DLD1 (cell line): Measurements from ENCODE around the gene BMP6.

ENCODE experiments used
- in situ Hi-C: cut with HindIII; loops from 2 replicates; pipeline ENCODE4 v1.10.0; 2017; ENCODE audit warnings: low sequenced_read_pairs

BMP6 gene

DNA sequence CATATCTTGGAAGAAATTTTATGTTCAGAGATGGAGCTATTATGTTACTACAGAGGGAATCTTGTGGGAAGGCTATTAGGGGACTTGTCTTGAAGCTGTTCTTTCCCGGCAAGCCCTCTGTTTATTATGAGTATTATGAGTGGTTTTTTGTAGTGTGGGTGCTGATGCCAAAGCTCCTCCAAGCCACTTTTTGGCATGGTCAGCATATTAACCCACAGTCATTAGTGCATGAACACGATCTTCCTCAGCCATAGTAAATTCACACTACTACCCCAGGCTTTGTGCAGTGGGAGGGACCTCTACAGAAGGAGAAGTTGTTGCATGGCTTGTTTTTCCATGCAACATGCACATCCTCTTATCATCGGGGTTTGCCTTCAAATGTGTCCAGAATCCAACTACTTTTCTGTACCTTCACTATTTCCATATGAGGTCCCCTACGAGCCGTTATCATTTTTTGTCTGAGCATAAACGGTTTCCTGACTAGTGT is 6.5 kb upstream of the BMP6 start:
- in situ Hi-C loops: no loop called here

DNA sequence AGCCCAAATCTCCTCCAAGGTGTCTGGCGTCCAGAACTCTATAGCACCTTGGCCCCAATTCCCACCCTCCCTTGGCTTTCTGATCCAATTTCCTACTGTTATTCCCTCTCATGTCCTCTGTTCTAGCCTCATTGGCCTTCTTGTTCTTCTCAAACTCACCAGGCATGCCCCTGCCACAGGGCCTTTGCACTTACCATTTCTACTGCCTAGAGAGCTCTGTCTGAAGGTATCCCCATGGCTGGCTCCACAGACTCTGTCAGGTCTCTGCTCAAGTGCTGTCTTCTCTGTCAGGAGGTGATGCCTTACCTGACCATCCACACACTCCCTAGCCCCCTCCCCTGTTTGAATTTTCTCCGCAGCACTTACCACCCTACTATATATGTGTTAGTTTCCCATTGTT is 5.6 kb upstream of the BMP6 start:
- in situ Hi-C loops: loop anchor here (10.0 kb wide), 1 partner anchor 284 kb away; no protein-coding TSS in a partner anchor

DNA sequence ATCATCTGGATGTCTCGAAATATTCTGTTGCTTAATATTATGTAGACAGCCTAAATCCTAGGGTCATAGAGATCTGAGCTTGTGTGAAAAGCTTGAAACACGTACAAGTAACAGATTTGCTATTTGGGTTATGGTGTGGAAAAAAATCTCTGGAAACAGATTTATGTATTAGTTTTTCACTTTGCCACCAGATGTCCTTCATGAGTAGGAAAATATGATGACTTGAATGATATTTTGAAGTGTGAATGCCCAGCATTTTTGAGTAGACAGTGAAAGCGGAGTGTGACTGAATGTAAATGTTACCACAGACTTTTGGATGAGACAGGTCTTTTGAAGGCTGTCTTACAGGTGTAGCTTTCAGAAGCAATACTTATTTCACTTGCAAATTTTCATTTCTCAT is 4.2 kb upstream of the BMP6 start:
- in situ Hi-C loops: loop anchor here (10.0 kb wide), 1 partner anchor 283 kb away; no protein-coding TSS in a partner anchor

DNA sequence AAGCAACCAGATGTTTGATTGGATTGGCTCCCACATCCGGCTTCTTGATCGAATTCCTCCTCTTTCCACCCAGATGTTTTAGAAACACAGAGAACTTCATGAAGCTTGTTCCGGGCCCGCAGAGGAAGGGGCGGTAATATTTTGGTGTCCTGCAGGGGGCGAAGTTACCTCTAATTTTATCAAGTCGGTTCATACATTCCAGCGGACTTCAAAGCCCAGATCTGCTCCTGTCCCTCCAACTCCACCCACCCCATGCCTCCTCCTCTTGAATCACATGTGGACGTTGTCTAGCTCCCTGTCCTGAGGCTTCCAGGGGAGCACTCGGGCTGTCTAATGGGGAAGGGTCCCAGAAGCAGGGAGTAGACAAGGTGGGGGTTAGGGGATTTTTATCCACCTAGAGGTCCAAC is 2.9 kb upstream of the BMP6 start:
- in situ Hi-C loops: loop anchor here (10.0 kb wide), 1 partner anchor 282 kb away; no protein-coding TSS in a partner anchor

DNA sequence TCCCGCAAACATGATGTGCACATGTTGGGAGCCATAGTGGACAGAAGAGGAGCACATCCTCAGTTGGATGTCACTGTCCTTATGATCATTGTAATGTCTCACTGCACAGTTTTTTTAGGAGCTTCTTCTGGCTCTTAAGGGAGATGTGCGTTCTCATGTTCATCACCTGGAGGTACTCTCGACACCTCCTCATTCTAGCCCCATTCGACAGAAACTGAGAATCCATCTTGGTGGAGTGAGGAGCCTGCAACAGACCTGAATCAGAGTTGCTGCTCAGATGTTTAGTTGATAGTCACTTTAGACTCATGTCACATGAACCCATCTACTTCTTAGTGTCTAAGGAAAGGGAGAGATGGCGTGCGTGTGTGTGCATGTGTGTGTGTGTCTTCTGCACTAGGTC is 2.3 kb upstream of the BMP6 start:
- in situ Hi-C loops: loop anchor here (10.0 kb wide), 1 partner anchor 281 kb away; no protein-coding TSS in a partner anchor

DNA sequence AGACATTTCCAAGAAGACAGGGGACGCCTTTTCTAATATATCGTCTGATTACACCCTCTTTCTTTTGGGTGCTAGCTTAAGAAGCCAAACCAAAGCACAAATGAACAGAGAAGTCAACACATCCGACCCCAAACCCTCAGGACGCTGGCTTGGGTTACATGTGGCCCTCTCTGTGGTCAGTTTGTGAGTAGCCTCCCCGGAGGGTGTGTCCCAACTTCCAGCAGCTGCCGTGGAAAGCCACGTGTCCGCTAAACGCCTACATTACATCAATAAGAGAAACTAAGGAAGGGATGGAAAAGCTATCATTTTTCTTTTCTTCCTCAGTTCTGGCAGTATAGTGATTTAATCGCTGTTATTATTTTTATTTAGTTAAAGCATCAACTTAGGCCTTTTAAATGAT is 487 bp upstream of the BMP6 start:
- in situ Hi-C loops: loop anchor here (10.0 kb wide), 1 partner anchor 279 kb away; no protein-coding TSS in a partner anchor

DNA sequence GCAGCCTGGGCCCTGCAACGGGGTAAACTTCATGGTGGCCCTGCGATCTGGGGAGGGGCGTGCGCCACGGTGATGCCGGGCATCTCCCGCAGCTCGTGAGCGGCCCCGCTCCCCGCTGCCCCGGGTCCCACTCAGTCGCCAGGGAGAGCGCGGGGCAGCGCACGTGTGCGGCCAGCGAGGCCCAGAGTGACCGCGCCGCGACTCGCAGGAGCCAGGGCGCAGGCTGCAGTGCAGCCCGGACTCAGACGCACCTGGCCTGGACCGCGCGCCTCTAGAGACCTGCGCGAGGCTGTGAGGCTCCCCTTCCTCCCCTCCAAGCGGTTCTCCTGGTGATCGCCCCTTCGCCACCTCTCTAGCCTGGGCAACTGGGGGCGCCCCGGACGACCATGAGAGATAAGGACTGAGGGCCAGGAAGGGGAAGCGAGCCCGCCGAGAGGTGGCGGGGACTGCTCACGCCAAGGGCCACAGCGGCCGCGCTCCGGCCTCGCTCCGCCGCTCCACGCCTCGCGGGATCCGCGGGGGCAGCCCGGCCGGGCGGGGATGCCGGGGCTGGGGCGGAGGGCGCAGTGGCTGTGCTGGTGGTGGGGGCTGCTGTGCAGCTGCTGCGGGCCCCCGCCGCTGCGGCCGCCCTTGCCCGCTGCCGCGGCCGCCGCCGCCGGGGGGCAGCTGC is 652 bp downstream of the BMP6 start:
- in situ Hi-C loops: loop anchor here (10.0 kb wide), 1 partner anchor 278 kb away; no protein-coding TSS in a partner anchor

DNA sequence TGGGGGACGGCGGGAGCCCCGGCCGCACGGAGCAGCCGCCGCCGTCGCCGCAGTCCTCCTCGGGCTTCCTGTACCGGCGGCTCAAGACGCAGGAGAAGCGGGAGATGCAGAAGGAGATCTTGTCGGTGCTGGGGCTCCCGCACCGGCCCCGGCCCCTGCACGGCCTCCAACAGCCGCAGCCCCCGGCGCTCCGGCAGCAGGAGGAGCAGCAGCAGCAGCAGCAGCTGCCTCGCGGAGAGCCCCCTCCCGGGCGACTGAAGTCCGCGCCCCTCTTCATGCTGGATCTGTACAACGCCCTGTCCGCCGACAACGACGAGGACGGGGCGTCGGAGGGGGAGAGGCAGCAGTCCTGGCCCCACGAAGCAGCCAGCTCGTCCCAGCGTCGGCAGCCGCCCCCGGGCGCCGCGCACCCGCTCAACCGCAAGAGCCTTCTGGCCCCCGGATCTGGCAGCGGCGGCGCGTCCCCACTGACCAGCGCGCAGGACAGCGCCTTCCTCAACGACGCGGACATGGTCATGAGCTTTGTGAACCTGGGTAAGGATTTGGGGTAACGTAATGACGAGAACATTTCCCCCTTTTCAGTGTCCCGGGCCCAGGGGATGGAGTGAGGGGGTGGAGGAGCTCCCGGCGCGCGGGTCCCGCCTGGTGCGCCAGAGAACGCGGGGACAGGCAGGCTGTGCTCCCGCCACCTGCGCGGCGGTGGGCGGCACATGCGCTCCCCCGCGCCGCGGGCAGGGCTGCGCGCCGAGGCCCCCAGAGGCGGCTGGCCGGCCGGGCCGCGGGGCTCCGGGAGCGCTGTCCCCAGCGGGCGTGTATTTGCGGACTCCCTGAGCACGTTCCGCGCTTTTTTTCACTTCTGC is 1.4 kb downstream of the BMP6 start:
- in situ Hi-C loops: loop anchor here (10.0 kb wide), 1 partner anchor 277 kb away; no protein-coding TSS in a partner anchor

DNA sequence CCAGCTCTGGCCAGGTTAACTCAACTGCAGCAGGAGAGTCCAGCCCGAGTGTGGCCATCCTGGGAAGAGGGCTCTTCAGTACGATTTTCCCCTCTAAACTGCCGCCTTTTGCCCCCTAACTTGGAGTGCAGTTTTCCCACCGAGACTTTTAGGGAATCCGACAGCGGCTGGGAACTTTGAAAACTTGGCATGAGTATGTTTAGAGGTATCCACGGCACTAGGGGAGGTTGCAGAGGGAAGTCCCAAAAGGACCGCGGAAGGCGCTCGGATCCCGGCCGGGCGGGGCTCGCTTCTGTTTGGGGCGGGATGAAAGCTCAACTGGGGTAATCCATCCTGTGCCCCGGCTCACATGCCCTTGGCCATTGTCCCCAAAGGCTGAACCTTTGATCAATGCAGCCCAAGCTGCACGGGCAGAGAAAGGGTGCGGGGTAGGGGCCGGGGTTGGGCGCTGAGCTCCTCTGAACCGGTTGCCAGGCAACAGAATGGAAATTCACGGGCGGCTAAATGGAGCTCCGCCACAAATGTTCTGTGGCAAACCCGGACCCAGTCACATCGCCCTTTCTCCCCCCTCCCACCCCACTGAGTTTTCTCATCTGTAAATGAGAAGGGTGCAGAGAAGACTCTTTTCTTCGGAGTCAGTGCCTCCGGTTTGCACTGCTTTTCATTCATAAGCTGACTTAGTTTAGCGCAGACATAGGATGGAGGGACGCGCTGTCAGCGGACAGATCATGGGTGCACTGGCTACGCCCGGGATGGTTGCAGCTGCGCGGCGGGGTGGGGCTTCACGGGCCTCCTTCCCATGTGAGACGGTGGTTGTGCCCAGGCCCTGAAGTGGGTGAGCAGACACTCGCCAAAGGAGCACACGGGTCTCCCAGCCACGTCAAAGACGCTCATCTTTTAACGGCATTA is 2.3 kb downstream of the BMP6 start:
- in situ Hi-C loops: loop anchor here (10.0 kb wide), 1 partner anchor 277 kb away; no protein-coding TSS in a partner anchor

DNA sequence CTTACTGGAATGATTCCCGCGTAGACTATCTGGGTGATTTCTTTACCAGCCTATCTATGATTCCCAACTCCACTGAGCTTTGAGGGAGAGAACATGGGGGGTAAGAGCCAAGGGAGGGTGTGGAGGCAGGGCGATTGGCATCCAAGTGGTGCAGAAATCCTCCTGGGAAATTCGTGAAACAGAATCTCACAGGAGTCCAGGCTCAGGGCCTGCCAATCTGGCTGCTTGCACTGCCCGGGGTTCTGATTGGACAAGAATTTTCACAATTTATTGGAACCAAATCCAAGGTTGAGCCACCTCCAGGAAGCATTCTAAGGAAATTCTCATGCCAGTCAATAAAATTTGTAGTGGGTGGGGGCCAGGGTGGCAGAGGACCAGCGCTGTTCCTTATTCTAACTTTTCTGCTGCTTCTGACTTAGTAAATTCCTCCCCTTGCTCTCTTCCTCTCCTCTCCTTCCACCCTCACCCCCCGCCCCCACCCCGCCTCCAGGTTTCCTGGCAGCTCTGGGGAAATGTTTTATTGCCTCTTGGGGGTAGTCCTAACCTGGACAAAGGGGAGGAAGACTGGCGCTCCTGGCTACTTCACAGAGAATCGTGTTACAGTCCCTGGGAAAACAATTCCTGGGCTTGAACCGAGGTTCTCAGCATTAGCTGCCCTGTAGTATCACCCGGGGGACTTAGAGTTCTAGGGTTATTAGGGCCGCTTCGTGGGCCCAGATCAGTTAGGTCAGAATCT is 3.1 kb downstream of the BMP6 start:
- in situ Hi-C loops: loop anchor here (10.0 kb wide), 1 partner anchor 276 kb away; no protein-coding TSS in a partner anchor

DNA sequence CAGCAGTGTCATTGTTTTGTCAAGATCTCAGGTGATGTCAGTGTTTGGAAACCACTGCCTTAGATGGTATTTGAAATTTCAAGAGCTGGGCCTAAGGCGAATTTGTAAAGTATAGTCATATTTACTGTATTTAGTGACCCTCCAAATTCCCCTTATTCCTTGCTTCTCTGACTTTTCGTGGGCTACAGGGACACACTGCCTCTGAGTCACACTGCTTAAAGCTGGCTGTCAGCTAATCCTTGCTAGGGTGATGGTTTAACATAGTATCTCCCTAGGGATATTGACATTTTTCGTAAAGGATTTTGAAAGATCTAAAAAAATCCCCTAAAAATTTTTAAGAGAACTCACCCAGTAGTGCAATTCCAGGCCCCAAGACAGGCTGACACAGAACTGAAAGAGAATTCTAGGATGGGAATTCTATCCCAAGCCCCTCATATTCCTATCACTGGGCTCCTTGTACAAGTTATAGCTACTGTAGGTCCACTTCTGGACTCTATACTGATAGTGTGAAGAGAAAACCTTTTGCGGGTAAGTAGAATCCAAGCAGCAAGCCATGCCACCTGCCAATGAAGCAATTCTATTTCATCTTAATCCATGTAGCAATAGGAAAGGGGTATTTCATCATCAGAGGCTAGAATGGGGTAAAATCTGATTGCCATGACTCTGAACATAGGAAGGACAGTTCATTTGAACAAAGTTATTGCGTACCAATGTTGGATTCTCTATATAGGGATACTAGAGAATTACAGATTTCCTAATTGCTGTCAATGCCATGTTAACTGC is 4.3 kb downstream of the BMP6 start:
- in situ Hi-C loops: no loop called here

DNA sequence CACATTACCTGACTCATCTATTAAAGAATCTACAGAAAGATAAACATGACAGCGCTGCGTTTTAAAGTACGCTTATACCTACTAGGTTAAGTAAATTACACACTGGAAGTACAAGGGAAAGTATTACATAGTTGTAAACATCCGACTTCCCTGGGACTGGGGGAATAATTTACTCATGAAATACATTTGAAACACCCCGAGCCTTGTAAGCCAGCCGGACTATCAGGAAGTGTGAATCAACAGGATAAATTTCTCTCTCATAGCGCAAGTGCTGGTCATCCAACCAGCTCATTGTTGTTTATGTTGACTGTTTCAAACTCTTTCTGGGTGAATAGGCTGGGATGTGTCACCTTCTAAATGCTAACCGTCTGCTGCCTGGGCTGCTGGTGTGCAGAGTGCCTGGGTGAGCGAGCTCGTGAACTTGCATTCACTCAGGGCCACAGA is 4.9 kb downstream of the BMP6 start:
- in situ Hi-C loops: no loop called here

DNA sequence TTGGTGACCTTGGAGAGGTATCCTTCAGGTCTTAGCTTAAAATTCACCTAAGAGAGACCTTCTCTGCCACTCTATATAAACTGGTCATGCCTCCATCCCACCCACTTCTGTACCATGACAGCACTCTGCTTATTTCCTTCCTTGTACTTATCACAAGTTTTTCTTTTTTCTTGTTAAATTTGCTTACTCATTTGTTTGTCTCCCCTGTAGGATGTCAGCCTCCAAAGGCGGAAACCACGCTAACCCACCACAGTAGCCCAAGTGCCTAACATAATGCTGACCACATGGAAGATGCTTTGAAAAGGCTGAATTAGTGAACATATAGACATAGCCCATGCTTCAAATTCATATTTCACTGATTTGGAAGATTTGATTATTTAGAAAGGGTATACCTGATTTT is 5.4 kb downstream of the BMP6 start:
- in situ Hi-C loops: no loop called here

DNA sequence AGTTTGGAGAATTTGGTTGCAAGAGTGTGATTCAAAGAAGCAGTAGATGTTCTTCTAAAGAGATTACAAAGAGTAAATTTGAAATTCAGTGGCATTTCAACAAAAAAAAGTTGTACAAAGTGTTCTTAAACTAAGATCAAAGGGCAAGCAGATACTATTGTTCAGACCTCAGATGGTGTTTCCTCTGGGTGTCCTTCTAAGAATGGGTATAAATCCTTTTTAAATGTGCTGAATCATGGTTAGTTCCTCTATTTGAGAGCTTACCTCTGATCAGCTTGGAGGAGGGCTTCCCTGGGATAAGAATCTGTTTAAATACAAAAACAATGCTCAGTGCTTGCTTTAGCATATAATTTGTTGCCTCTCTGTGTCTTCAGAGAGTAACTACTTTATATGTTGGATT is 6.3 kb downstream of the BMP6 start:
- in situ Hi-C loops: no loop called here

DNA sequence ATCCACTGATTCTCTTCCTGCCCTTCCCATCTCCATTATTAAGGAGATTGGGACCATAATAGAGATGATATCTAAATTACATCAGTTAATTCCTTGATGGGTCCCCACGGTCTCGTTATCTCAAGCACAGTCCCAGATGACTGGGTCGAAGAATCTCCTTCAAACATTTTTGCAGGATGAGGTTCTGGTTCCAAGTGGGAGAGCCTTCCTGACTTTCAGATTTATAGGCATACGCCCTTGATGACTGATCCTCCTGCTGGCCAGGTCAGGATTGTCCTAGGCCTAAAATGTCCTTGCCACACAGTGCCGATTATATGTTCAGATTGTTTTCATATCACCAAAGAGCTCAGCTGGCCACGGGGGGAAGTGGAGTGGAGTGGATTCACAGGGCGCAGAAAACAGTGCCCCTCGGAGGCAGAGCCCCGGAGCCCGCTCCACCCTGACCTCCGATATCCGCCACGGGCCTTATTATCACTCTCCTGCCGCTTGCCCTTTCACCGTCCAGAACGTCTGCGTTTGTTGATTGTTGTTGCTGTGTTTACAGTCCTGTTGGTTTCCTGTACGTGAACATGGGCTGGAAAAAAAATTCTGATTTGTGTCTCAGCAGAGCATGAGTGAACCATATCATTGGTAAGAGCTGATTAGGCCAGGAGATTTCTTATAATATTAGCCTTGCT is 8.9 kb downstream of the BMP6 start:
- in situ Hi-C loops: no loop called here

DNA sequence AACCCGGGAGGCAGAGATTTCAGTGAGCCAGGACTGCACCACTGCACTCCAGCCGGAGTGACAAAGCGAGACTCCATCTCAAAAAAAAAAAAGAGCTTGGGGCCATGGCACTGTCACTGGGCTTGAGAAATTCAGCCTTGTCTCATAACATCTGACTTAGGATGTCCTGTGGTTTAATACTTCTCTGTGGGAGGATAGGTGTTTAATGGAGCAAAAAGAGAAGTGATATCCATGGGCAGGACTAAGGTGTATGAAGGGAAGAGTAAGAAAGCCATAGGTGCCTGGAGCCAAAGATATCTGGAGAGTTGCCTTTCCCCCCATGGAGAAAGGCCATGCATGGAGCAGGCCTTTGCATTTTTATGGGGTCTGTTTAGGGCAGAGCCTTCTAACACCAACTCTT is 11.2 kb downstream of the BMP6 start:
- in situ Hi-C loops: no loop called here

DNA sequence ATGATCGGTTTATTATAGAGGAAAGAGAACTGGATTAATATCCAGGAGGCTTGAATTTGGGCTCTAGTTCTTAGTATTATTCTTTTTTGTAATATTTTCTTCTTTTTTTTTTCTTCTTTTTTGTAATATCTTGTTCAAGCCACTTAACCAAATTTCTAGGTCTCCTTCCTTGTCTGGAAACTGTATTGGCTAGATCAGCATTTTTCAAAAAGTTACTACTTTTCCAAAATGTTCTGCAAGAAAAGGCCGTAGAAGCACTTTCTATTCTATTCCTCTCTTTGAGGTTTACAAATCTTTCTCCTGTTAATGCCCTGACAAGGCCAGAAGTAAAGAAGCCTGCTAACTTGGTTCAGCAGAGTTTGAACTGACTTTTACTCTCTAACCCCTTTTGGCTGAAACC is 12.0 kb downstream of the BMP6 start:
- in situ Hi-C loops: no loop called here

DNA sequence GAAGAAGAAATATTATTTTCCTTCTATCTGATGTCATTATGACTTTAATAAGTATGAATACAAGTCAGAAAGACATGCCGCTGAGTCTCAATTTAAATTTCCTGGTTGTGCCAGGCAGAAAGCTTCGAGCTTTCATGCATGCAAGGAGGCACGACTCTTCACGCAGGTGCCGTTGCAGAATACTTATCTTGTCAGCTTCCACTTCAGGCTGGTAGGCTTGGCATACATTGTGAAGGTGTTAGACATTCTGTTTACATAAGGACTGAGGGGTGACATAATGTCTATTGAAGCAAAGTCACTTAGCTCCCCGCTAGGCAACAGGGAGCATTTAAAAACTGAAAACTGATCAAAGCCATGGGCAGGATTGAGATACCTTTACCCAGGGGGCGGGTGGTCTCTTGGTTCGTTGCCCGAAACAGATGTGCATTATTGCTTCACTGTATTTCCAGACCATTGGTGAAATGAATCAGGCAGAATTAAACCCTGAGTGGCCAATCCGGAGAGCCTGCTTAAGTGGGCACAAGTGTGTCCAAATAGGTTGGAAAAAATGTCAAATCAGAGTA is 16.4 kb downstream of the BMP6 start:
- in situ Hi-C loops: no loop called here
